ENCODE data around the gene PLA2G2E. TPM values are rescaled to one million over a fixed set of nuclear protein-coding genes. Genes with fewer than 3 reads are reported as not detected.
A peak's percentile ranks its signal among the peaks of the same experiment; 100 is the strongest.

The PLA2G2E gene
- total RNA-seq, 6 donors from 2014 or later: not detected

- Histone ChIP-seq H3K4me3 (no peak overlapping the region), H3K9me3 (no peaks in the 10 kb centered on the region), H3K36me3 (peaks cover 0 to 19% (median 9%) of the 10 kb centered on the region in 4 donors), H3K27ac (no peak overlapping the region), H3K27me3 (no peaks in the 10 kb centered on the region), H3K4me1 (peaks cover 0 to 5% (median 0%) of the 10 kb centered on the region in 4 donors)
- DNase-seq: peak in 1 of 2 donors; percentile 58
- TF ChIP-seq EP300 (IDR thresholded peaks at IDR 0.05): no peak
- no peak for TF ChIP-seq POLR2A (IDR thresholded peaks at IDR 0.05)
- no peak for TF ChIP-seq POLR2AphosphoS5 (IDR thresholded peaks at IDR 0.05)
- TF ChIP-seq, protein P1, sequence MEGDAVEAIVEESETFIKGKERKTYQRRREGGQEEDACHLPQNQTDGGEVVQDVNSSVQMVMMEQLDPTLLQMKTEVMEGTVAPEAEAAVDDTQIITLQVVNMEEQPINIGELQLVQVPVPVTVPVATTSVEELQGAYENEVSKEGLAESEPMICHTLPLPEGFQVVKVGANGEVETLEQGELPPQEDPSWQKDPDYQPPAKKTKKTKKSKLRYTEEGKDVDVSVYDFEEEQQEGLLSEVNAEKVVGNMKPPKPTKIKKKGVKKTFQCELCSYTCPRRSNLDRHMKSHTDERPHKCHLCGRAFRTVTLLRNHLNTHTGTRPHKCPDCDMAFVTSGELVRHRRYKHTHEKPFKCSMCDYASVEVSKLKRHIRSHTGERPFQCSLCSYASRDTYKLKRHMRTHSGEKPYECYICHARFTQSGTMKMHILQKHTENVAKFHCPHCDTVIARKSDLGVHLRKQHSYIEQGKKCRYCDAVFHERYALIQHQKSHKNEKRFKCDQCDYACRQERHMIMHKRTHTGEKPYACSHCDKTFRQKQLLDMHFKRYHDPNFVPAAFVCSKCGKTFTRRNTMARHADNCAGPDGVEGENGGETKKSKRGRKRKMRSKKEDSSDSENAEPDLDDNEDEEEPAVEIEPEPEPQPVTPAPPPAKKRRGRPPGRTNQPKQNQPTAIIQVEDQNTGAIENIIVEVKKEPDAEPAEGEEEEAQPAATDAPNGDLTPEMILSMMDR (IDR thresholded peaks at IDR 0.05): peak; percentile 40 to 85 (median 78)
- WGBS, 2 donors: 21 to 23% methylated on average over 5 to 6 of the region's 6 CpGs
- ATAC-seq (ENCODE audit: low FRiP score in 2 of 2): peak in 1 of 2 donors; percentile 88
Observed at GRCh38 chr1:19918057-19918456, 5.4 kb downstream of the PLA2G2E start.

DNA sequence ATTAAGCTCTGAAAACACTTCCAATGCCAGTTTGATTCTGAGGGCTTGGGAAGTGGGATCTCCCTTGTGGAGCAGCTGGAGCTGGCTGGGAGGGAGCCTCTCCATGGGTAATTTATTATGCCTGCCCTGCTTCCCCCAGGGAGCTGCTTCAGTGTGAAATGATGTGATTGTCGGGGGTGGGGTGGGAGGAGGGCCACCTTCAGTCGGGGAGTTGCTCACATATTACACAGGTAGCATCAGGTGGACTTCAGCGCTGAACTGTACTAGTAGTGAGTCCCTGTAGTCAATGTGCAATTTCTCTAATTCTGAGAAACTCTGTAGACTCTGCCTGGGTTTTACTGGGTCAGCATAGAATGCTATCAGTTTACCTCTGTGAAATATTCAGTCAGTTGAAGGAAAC, 12.8 kb downstream of the PLA2G2E start:
- TF ChIP-seq POLR2AphosphoS5 (IDR thresholded peaks at IDR 0.05): no peak
- no peak for TF ChIP-seq POLR2A (IDR thresholded peaks at IDR 0.05)
- no peak for TF ChIP-seq EP300 (IDR thresholded peaks at IDR 0.05)
- TF ChIP-seq, protein P1 (IDR thresholded peaks at IDR 0.05): no peak
- no peak overlapping the region for H3K27ac ChIP-seq
- 90 to 100% methylated on average over 1 to 3 of the region's 3 CpGs for WGBS, 2 donors
- ATAC-seq (ENCODE audit: low FRiP score in 2 of 2): no peak
- peaks cover 14 to 91% (median 70%) of the 10 kb centered on the region in 4 donors for H3K36me3 ChIP-seq
- no peak overlapping the region for H3K4me3 ChIP-seq
- no peaks in the 10 kb centered on the region for H3K9me3 ChIP-seq
- DNase-seq: no peak
- H3K27me3 ChIP-seq: no peaks in the 10 kb centered on the region
- H3K4me1 ChIP-seq: no peaks in the 10 kb centered on the region

DNA sequence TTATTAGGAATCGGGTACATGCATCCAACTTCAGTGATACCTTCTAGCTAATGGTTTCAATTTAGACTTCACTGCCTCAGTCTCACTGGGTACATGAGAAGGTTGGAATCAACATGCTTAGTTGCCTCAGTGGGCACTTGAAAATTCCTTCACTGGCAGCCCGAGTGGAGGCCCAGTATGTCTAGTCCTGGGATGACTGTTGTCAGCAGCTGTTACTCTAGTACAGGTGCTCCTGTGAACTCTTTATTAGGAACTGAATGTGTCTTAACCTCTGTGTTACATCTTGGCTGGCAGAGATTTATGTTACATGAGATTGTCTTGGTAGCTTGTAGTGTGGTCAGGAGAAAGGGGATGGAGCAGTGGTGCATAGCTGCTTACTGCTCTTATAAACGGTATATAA, 13.4 kb downstream of the PLA2G2E start:
- no peak for ATAC-seq (ENCODE audit: low FRiP score in 2 of 2)
- Histone ChIP-seq H3K36me3 (peaks cover 14 to 95% (median 73%) of the 10 kb centered on the region in 4 donors), H3K27me3 (no peaks in the 10 kb centered on the region), H3K4me1 (no peaks in the 10 kb centered on the region), H3K4me3 (no peak overlapping the region), H3K9me3 (no peaks in the 10 kb centered on the region), H3K27ac (no peak overlapping the region)
- 94 to 97% methylated on average over 2 to 3 of the region's 3 CpGs for WGBS, 2 donors
- no peak for DNase-seq
- no peak for TF ChIP-seq POLR2A (IDR thresholded peaks at IDR 0.05)
- TF ChIP-seq POLR2AphosphoS5 (IDR thresholded peaks at IDR 0.05): no peak
- TF ChIP-seq, protein P1 (IDR thresholded peaks at IDR 0.05): no peak
- TF ChIP-seq EP300 (IDR thresholded peaks at IDR 0.05): no peak

DNA sequence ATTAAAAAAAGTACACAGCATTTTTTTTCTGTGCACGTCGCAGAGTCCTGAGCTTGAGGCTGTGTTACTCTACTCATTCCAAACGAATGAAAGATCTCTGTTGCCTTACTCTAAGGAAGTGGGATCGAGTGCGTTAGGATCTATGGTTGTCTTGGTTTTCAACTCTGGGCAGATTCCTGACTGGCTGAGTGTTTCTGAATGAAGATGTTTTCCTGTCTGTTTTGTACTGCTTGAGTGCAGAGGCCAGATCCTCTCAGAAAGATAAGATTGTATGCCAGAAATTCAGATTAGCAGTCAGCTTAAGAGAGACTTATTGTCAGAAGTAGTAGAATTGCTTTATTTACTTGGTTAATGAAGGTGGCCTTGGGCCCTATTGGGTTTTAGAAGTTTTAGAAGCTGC, 14.0 kb downstream of the PLA2G2E start:
- no peaks in the 10 kb centered on the region for H3K9me3 ChIP-seq
- WGBS, 2 donors: 94 to 97% methylated on average over 5 of the region's 5 CpGs
- H3K4me3 ChIP-seq: no peak overlapping the region
- ATAC-seq (ENCODE audit: low FRiP score in 2 of 2): no peak
- H3K27ac ChIP-seq: no peak overlapping the region
- TF ChIP-seq, protein P1 (IDR thresholded peaks at IDR 0.05): no peak
- TF ChIP-seq EP300 (IDR thresholded peaks at IDR 0.05) (no peak), POLR2A (IDR thresholded peaks at IDR 0.05) (no peak), POLR2AphosphoS5 (IDR thresholded peaks at IDR 0.05) (no peak)
- DNase-seq: no peak
- no peaks in the 10 kb centered on the region for H3K4me1 ChIP-seq
- no peaks in the 10 kb centered on the region for H3K27me3 ChIP-seq
- H3K36me3 ChIP-seq: peaks cover 16 to 95% (median 75%) of the 10 kb centered on the region in 4 donors

DNA sequence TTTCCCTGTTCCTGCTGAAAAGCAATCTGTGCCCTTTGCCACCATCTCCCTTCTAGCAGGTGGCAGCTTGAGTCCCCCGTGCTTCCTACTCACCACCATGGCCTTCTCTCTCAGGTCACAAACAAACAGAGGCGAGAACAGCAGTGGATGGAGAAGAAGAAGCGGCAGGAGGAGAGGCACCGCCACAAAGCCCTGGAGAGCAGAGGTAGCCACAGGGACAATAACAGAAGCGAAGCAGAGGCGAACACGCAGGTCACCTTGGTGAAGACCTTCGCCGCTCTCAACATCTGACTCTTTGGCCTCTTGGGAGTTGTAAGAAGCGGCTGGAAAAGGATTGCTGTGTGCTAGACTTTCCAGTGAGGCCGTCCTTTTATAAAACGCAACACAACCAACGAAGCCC, 16.0 kb downstream of the PLA2G2E start:
- Histone ChIP-seq H3K27ac (no peak overlapping the region), H3K36me3 (peaks cover 18 to 95% (median 70%) of the 10 kb centered on the region in 4 donors), H3K4me1 (no peaks in the 10 kb centered on the region), H3K27me3 (no peaks in the 10 kb centered on the region), H3K9me3 (no peaks in the 10 kb centered on the region), H3K4me3 (no peak overlapping the region)
- no peak for TF ChIP-seq POLR2A (IDR thresholded peaks at IDR 0.05)
- no peak for TF ChIP-seq POLR2AphosphoS5 (IDR thresholded peaks at IDR 0.05)
- TF ChIP-seq EP300 (IDR thresholded peaks at IDR 0.05): no peak
- TF ChIP-seq, protein P1 (IDR thresholded peaks at IDR 0.05): no peak
- ATAC-seq (ENCODE audit: low FRiP score in 2 of 2) (no peak), DNase-seq (no peak)
- WGBS, 2 donors: 92 to 97% methylated on average over 13 of the region's 13 CpGs

Measured in upper lobe of left lung (tissue), 6 donors.